ENCODE data around the gene ST7L.

Gene ST7L

GRCh38 chr1:112514901-112515300 is 104.0 kb downstream of the ST7L start:
- no peak for TF ChIP-seq EP300 (IDR thresholded peaks at IDR 0.05; ENCODE audit: borderline replicate concordance)
- TF ChIP-seq EGR1 (IDR thresholded peaks at IDR 0.05): no peak
- TF ChIP-seq REST (IDR thresholded peaks at IDR 0.05; ENCODE audit: low read depth): no peak
- no peak for TF ChIP-seq MAX (IDR thresholded peaks at IDR 0.05)
- no peak for TF ChIP-seq ZBTB7A (IDR thresholded peaks at IDR 0.05; ENCODE audit: low read depth)
- TF ChIP-seq NFIC (IDR thresholded peaks at IDR 0.05): no peak
- no peak for TF ChIP-seq YY1 (IDR thresholded peaks at IDR 0.05; ENCODE audit: low read depth)
- no peak for TF ChIP-seq TCF12 (IDR thresholded peaks at IDR 0.05; ENCODE audit: low read depth)
- no peak for TF ChIP-seq CEBPB (IDR thresholded peaks at IDR 0.05)
- no peak for TF ChIP-seq TEAD4 (IDR thresholded peaks at IDR 0.05)

- TF ChIP-seq EP300 (IDR thresholded peaks at IDR 0.05; ENCODE audit: borderline replicate concordance) (no peak), ZBTB7A (IDR thresholded peaks at IDR 0.05; ENCODE audit: low read depth) (no peak), YY1 (IDR thresholded peaks at IDR 0.05; ENCODE audit: low read depth) (no peak), RAD21 (IDR thresholded peaks at IDR 0.05; ENCODE audit: low read depth) (no peak), TCF12 (IDR thresholded peaks at IDR 0.05; ENCODE audit: low read depth) (no peak), MAX (IDR thresholded peaks at IDR 0.05) (no peak), REST (IDR thresholded peaks at IDR 0.05; ENCODE audit: low read depth) (no peak), FOXM1 (IDR thresholded peaks at IDR 0.05; ENCODE audit: borderline replicate concordance, low read depth) (no peak), TAF1 (IDR thresholded peaks at IDR 0.05; ENCODE audit: low read depth) (no peak), NFIC (IDR thresholded peaks at IDR 0.05) (no peak), CREB1 (IDR thresholded peaks at IDR 0.05; ENCODE audit: low read depth) (no peak), EGR1 (IDR thresholded peaks at IDR 0.05) (no peak), USF1 (IDR thresholded peaks at IDR 0.05) (no peak), CEBPB (IDR thresholded peaks at IDR 0.05) (no peak)
These were observed 105.7 kb downstream of the ST7L start for GRCh38 chr1:112513112-112513870.

- TF ChIP-seq YY1 (IDR thresholded peaks at IDR 0.05; ENCODE audit: low read depth) (no peak), CREB1 (IDR thresholded peaks at IDR 0.05; ENCODE audit: low read depth) (no peak), USF1 (IDR thresholded peaks at IDR 0.05) (no peak), REST (IDR thresholded peaks at IDR 0.05; ENCODE audit: low read depth) (no peak), RAD21 (IDR thresholded peaks at IDR 0.05; ENCODE audit: low read depth) (no peak), EP300 (IDR thresholded peaks at IDR 0.05; ENCODE audit: borderline replicate concordance) (no peak), FOXM1 (IDR thresholded peaks at IDR 0.05; ENCODE audit: borderline replicate concordance, low read depth) (no peak), ZBTB7A (IDR thresholded peaks at IDR 0.05; ENCODE audit: low read depth) (no peak)
These were observed 107.0 kb downstream of the ST7L start for GRCh38 chr1:112511897-112512296.

- no peak for TF ChIP-seq TAF1 (IDR thresholded peaks at IDR 0.05; ENCODE audit: low read depth)
- TF ChIP-seq TEAD4 (IDR thresholded peaks at IDR 0.05): no peak
- TF ChIP-seq FOXM1 (IDR thresholded peaks at IDR 0.05; ENCODE audit: borderline replicate concordance, low read depth): no peak
- TF ChIP-seq ZBTB7A (IDR thresholded peaks at IDR 0.05; ENCODE audit: low read depth): no peak
- TF ChIP-seq CEBPB (IDR thresholded peaks at IDR 0.05): no peak
- no peak for TF ChIP-seq NFIC (IDR thresholded peaks at IDR 0.05)
- TF ChIP-seq TCF12 (IDR thresholded peaks at IDR 0.05; ENCODE audit: low read depth): no peak
- no peak for TF ChIP-seq EP300 (IDR thresholded peaks at IDR 0.05; ENCODE audit: borderline replicate concordance)
- no peak for TF ChIP-seq EGR1 (IDR thresholded peaks at IDR 0.05)
- no peak for TF ChIP-seq USF1 (IDR thresholded peaks at IDR 0.05)
- no peak for TF ChIP-seq YY1 (IDR thresholded peaks at IDR 0.05; ENCODE audit: low read depth)
- no peak for TF ChIP-seq CREB1 (IDR thresholded peaks at IDR 0.05; ENCODE audit: low read depth)
- TF ChIP-seq MAX (IDR thresholded peaks at IDR 0.05): no peak
- no peak for TF ChIP-seq RAD21 (IDR thresholded peaks at IDR 0.05; ENCODE audit: low read depth)
- no peak for TF ChIP-seq REST (IDR thresholded peaks at IDR 0.05; ENCODE audit: low read depth)
These were observed 108.6 kb downstream of the ST7L start for GRCh38 chr1:112510340-112510739.
